ENCODE data around the gene SHB.
A peak's percentile ranks its signal among the peaks of the same experiment; 100 is the strongest.

SHB gene

DNA sequence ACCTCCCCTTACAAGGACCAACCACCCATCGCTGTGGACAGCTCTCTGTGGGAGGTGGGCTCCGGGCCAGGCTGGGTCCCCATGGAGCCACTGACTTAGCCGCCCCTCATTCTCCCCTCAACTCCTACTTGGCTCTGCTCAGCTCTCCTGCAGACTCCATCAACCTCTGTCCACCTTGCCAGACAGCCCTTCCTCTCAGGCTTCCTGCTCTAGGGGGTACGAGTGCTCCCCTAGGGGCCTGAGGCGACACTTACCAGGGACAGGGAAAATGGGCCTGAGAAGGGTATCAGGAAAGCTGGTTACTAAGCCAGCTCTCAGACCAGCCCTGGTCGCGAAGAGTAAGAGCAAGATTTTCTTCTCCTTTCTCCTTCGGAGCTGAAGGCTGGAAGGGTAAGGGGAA lies 43.9 kb downstream of the SHB start:
- Histone ChIP-seq H3K27me3 (ENCODE audit: insufficient read depth, poor library complexity, severe bottlenecking) (no peaks in the 10 kb centered on the region), H3K9me3 (ENCODE audit: severe bottlenecking) (no peaks in the 10 kb centered on the region), H3K36me3 (ENCODE audit: low read depth) (no peaks in the 10 kb centered on the region; the same call in 1 of the 2 replicates), H3K27ac (ENCODE audit: poor library complexity, severe bottlenecking) (peak overlapping the region; percentile 98), H3K4me3 (ENCODE audit: severe bottlenecking) (no peak overlapping the region), H3K4me1 (ENCODE audit: insufficient read depth, poor library complexity, severe bottlenecking) (peaks cover 68% of the 10 kb centered on the region)
- no peak for ATAC-seq (ENCODE audit: low read depth)
- peak; percentile 5 for TF ChIP-seq CTCF (IDR thresholded peaks at IDR 0.05; ENCODE audit: poor library complexity, severe bottlenecking)
- DNase-seq (ENCODE audit: low spot score) = no peak

GRCh38 chr9:38024036-38024681 lies 44.9 kb downstream of the SHB start:
- no peak for TF ChIP-seq CTCF (IDR thresholded peaks at IDR 0.05; ENCODE audit: poor library complexity, severe bottlenecking)
- Histone ChIP-seq H3K4me3 (ENCODE audit: severe bottlenecking) (no peak overlapping the region), H3K4me1 (ENCODE audit: insufficient read depth, poor library complexity, severe bottlenecking) (peaks cover 78% of the 10 kb centered on the region), H3K27me3 (ENCODE audit: insufficient read depth, poor library complexity, severe bottlenecking) (no peaks in the 10 kb centered on the region), H3K36me3 (ENCODE audit: low read depth) (no peaks in the 10 kb centered on the region; the same call in 1 of the 2 replicates), H3K27ac (ENCODE audit: poor library complexity, severe bottlenecking) (peak overlapping the region; percentile 98), H3K9me3 (ENCODE audit: severe bottlenecking) (no peaks in the 10 kb centered on the region)
- ATAC-seq (ENCODE audit: low read depth) (peak; percentile 66), DNase-seq (ENCODE audit: low spot score) (peak; percentile 94)

GRCh38 chr9:38023661-38024035 lies 45.4 kb downstream of the SHB start:
- ATAC-seq (ENCODE audit: low read depth) = no peak
- TF ChIP-seq CTCF (IDR thresholded peaks at IDR 0.05; ENCODE audit: poor library complexity, severe bottlenecking) = no peak
- H3K4me3 ChIP-seq (ENCODE audit: severe bottlenecking) = no peak overlapping the region

GRCh38 chr9:38022995-38023394 lies 46.0 kb downstream of the SHB start:
- peak overlapping the region; percentile 98 for H3K27ac ChIP-seq (ENCODE audit: poor library complexity, severe bottlenecking)
- no peak for DNase-seq (ENCODE audit: low spot score)
- H3K36me3 ChIP-seq (ENCODE audit: low read depth) = no peaks in the 10 kb centered on the region; the same call in 1 of the 2 replicates
- no peaks in the 10 kb centered on the region for H3K9me3 ChIP-seq (ENCODE audit: severe bottlenecking)
- ATAC-seq (ENCODE audit: low read depth) = no peak
- no peaks in the 10 kb centered on the region for H3K27me3 ChIP-seq (ENCODE audit: insufficient read depth, poor library complexity, severe bottlenecking)
- peaks cover 82% of the 10 kb centered on the region for H3K4me1 ChIP-seq (ENCODE audit: insufficient read depth, poor library complexity, severe bottlenecking)
- no peak for TF ChIP-seq CTCF (IDR thresholded peaks at IDR 0.05; ENCODE audit: poor library complexity, severe bottlenecking)
- no peak overlapping the region for H3K4me3 ChIP-seq (ENCODE audit: severe bottlenecking)

More at GRCh38 chr9:38023661-38024035, 45.4 kb downstream of the SHB start:
- peaks cover 79% of the 10 kb centered on the region for H3K4me1 ChIP-seq (ENCODE audit: insufficient read depth, poor library complexity, severe bottlenecking)
- DNase-seq (ENCODE audit: low spot score) = no peak
- no peaks in the 10 kb centered on the region for H3K27me3 ChIP-seq (ENCODE audit: insufficient read depth, poor library complexity, severe bottlenecking)
- no peaks in the 10 kb centered on the region; the same call in 1 of the 2 replicates for H3K36me3 ChIP-seq (ENCODE audit: low read depth)
- peak overlapping the region; percentile 98 for H3K27ac ChIP-seq (ENCODE audit: poor library complexity, severe bottlenecking)
- no peaks in the 10 kb centered on the region for H3K9me3 ChIP-seq (ENCODE audit: severe bottlenecking)

GRCh38 chr9:38022203-38022895 lies 46.7 kb downstream of the SHB start:
- Histone ChIP-seq H3K4me3 (ENCODE audit: severe bottlenecking) (no peak overlapping the region), H3K27me3 (ENCODE audit: insufficient read depth, poor library complexity, severe bottlenecking) (no peaks in the 10 kb centered on the region), H3K27ac (ENCODE audit: poor library complexity, severe bottlenecking) (peak overlapping the region; percentile 98), H3K4me1 (ENCODE audit: insufficient read depth, poor library complexity, severe bottlenecking) (peaks cover 82% of the 10 kb centered on the region), H3K36me3 (ENCODE audit: low read depth) (no peaks in the 10 kb centered on the region; the same call in 1 of the 2 replicates), H3K9me3 (ENCODE audit: severe bottlenecking) (no peaks in the 10 kb centered on the region)
- no peak for TF ChIP-seq CTCF (IDR thresholded peaks at IDR 0.05; ENCODE audit: poor library complexity, severe bottlenecking)
- ATAC-seq (ENCODE audit: low read depth) (no peak), DNase-seq (ENCODE audit: low spot score) (no peak)

Data from RWPE2 (cell line).